GM18861 (cell line): ENCODE data around the gene MAN2B2.
"Not testable (repeated sequence)": the region's sequence is repeated elsewhere in the genome, so short reads cannot be mapped to it uniquely, and the experiment has no call there.

ENCODE experiments used
- ATAC-seq: cut with Tn5 transposase; IDR thresholded peaks from one replicate; pipeline ENCODE4 v1.9.1; 2021; ENCODE audit not compliant: unreplicated experiment

MAN2B2 gene

DNA sequence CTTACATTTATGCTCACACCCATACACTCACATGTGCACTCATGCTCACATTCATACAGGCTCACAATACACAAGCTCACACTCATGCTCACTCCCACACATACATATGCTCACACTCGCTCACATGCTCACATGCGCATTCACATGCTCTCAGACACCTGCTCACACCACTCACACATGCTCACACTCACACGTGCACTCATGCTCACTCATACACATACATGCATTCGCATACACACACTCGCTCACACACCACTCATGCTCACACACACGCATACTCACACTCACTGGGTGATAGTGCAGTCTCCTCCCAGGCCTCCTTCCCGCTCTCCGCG is 90.3 kb downstream of the MAN2B2 start:
- no peak for ATAC-seq

DNA sequence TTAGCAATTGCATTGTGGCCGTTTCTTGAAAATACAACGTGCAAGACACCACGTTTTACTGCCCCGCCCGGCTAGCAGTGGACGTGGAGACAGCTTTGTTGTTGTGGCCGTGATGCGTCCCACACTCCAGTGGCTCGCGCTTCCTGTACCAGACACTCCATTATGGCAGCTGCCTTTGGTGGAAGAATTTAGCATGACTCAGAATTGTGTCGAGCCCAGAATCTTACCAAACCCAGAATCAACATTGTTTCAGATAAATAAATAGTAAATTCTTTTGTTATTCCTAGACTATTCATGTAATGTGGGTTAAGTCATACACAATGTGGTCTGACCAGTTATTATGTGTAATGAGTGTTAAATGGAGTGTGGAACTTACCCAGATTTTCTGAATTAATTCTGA is 93.4 kb downstream of the MAN2B2 start:
- ATAC-seq: no peak

GRCh38 chr4:6671648-6672047 is 96.7 kb downstream of the MAN2B2 start:
- ATAC-seq: no peak

- no peak for ATAC-seq
These were observed 97.1 kb downstream of the MAN2B2 start for GRCh38 chr4:6672131-6672530.

DNA sequence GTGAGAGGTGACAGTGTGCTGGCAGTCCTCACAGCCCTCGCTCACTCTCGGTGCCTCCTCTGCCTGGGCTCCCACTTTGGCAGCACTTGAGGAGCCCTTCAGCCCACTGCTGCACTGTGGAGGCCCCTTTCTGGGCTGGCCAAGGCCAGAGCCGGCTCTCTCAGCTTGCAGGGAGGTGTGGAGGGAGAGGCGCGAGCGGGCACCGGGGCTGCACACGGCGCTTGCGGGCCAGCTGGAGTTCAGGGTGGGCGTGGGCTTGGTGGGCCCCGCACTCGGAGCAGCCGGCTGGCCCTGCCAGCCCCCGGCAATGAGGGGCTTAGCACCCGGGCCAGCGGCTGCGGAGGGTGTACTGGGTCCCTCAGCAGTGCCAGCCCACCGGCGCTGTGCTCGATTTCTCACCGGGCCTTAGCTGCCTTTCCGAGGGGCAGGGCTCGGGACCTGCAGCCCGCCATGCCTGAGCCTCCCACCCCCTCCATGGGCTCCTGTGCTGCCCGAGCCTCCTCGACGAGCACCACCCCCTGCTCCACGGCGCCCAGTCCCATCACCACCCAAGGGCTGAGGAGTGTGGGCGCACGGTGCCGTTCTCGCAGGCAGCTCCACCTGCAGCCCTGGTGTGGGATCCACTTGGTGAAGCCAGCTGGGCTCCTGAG is 97.7 kb downstream of the MAN2B2 start:
- ATAC-seq: not testable (repeated sequence)
